ENCODE data around the gene TBC1D9.

The TBC1D9 gene

DNA sequence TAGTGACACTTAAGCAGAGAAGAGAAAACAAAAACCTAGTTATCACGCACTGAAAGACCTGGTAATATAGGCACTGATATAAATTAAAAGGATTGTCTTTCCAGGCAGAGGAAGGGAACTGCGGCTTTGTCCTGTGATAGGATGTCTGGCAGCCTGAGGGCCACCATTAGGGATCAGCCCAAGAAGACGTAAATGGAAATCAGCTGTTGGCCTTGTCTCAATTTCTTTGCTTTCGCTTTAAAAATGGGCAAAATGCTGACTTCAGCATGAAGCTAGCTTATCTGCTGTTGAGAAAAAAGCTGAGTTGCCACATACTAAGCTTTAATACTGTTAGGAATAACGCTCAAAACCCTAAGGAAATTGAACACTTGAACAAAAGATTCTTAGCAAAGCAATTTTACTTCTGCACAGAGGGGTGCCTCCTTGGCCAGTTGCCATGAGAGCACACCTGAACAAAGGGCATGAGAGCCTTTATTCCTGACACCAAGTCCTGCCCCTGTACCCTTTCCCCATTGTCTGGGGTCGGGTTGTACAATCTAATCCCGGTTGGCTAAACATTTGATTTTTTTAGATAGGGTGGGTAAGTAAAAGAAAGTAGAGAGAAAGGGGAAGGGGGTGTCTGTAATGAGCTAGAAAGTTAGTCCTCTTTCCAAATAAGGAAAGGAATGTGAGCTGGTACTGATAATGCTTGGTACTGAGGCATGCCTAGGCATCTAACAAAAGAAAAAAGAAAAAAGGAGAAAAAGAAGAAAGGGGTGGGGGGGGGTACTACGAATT, 102.3 kb downstream of the TBC1D9 start:
- DNase-seq (ENCODE audit: low read depth, low spot score) = no peak

DNA sequence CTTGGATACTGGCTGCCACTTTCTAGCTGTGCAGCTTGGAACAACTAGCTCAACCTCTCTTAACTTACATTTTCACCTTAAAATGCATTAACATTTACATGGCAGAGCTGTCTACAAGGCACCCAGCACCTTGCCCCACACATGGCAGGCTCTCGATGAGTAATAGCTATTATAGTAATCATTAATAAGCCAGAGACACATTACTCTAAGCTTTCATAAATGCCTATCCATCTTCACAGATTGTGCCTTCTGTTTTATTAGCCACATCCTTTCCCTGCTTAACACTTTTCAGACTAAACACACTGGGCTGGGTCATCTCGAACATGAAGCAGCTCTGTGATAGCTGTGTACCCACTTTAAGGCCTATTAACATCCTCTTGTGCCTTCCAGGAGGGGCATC, 103.6 kb downstream of the TBC1D9 start:
- DNase-seq (ENCODE audit: low read depth, low spot score) = no peak

DNA sequence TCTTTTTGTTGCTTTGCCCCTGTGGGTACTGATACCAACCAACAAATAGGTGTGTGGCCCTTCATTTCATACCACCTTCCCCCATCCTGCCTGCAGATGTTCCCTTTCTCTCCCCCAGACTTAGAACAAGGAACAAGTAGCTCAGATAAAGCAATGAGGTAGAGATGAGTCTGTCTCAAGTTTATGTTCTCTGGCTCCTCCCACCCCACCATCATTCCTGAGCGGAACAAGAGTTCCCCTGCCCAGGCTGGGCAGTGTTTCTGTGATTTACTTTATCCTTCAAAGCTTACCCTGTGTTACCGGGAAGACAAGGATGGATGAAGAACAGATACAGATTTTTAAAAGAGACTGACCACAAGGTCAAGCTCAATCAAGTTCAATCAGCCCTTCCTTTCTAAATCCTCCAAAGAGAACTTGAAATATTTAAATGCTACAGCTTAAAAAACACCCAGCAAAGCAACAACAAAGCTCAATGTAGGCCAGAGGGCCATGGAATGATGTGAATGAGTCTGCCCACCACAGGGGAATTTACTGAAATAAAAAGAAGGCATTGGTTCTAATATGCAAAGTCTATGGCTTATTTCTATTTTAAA, 107.4 kb downstream of the TBC1D9 start:
- no peak for DNase-seq (ENCODE audit: low read depth, low spot score)

DNA sequence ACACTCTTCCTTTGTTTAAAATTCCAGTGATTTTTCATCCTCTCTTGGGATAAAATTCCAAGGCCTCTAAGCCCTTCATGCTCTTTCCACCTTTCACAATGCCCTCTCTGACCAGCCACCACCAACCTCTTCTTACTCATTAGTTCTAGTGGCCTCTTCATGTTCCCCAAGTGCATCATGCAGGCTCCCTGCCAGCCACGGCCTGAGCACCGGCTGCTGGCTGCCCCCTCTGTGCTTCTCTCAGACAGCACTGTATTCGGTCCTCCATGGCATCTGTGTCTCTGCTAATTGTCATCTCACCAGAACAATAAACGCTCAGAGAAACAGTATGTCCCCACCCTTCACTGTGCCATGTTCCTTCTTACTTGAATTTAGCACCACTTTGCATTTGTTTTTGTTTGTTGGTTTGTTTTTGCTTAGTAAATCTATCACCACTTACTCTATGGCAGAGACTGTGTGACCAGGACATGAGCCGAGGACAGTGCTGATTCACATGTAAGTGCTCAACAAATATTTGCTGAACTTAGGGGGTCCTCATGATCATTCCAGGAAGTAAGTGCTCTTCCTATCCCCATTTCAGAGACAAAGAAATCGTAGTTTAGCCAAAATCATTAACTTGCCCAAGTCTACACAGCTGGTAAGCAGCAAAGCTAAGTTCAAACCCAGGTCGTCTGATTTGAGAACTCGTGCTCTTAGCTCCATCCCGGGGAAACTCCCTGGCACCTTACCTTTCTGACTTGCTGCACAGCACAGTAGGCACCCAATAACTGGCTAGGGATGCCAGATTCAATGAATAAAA, 110.4 kb downstream of the TBC1D9 start:
- no peak for DNase-seq (ENCODE audit: low read depth, low spot score)

DNA sequence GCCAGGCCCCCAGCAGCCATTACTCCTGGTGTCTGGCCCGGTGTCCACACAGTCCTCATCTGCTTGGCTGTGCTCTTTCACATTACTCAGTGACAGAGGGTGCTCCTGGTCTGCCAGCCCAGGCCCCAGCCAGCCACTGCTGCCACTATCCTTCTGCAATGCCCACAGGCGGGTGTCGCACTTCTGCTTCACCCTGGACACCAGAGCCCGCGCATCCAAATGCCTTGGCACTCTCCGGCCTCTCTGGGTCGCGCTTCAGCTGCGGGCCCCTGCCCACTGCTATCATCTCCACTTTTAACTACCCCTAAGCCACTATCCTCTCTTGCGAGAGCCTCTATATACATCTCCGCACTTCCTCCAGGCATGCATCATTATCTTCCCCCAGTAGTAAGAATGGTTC, 111.0 kb downstream of the TBC1D9 start:
- no peak for DNase-seq (ENCODE audit: low read depth, low spot score)

DNA sequence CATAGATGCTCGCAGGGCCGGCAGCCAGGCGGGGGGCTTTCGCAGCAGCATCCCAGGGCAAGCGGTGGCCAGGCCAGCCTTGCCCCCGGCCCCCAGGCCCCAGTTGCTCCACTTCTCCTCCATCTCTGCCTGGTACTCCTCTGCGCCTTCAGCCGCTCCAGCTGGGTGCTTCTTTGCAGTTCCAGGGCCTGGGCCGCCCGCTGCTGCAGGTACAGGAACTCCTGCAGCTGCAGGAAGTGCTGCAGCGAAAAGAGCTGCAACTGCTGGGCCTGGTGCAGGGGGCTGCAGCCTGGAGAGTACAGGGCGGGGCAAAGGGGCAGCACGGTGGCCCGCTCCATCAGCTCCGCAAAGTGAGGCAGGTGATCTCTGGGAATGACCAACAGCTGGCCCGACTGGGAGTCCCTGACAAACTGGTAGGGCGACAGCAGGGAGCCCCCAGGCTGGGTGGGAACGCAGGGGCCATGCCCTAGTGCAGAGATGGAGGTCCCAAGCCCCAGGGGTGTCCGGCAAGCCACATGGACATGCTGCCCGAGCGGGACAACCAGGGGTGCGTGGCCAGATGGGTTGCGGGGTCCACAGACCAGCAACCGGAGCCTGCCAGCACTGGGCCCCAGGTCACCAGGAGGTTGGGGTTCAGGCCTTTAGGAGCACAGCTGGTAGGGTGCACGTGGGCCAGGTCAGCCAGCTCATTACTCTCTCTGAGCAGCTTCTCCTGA, 111.6 kb downstream of the TBC1D9 start:
- no peak for DNase-seq (ENCODE audit: low read depth, low spot score)

DNA sequence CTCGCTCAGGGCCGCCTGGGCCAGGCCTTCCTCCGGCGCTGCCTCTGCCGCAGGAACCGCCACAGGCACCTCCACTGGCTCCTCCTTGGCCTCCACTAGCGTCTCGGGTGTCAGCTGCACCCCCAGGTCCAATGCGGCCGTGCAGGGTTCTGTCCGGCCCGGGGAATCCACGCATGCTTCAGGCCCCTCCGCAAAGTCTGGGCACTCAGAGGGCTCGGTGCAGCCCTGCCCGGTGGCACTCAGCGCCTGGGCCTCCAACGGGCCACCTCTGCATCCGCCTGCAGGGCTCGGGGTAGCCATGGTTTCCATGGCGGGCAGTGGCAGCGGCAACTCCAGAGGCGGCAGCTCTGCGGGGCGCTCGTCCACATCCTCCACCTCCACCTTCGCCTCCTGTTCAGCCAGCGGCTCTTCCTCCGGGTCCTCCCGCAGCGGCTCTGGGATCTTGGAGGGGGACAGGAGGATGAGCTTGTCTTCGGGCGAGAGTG, 112.6 kb downstream of the TBC1D9 start:
- DNase-seq (ENCODE audit: low read depth, low spot score) = no peak

DNA sequence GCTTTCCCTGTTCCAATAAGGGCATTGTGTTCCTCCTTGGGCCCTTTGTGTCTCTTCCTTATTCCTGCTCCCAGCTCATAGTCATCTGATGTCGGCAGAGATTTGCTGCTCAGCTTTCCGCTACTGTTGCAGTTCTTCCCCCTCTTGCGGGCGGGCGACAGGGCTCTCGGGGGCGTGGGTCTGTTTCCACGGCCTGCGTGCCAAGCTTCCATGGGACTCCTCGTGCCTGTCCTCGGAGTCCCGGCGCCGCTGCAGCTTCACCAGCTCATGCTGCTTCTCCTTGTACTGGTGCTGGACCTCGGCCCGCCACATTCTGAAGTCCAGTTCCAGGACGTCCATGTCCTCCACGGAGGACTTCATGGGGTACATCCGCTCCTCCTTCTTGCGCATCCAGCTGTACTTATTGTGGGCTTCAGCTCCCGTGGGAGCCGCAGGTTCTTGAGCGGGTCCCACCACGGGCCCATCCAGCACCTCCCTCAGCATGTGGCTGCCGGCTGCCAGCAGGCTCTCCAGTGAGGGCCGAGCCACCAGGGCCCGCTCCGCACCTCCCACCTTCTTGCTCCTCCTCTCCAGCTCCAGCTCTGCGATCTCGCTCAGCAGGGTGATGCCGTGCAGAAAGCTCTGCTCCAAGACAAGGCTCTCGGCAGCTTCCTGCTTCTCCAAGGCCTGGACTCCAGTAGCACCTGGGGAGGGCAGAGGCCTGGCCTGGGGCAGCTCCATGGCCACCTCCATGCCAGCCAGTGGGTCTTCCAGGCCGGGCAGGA, 113.3 kb downstream of the TBC1D9 start:
- DNase-seq (ENCODE audit: low read depth, low spot score) = no peak

DNA sequence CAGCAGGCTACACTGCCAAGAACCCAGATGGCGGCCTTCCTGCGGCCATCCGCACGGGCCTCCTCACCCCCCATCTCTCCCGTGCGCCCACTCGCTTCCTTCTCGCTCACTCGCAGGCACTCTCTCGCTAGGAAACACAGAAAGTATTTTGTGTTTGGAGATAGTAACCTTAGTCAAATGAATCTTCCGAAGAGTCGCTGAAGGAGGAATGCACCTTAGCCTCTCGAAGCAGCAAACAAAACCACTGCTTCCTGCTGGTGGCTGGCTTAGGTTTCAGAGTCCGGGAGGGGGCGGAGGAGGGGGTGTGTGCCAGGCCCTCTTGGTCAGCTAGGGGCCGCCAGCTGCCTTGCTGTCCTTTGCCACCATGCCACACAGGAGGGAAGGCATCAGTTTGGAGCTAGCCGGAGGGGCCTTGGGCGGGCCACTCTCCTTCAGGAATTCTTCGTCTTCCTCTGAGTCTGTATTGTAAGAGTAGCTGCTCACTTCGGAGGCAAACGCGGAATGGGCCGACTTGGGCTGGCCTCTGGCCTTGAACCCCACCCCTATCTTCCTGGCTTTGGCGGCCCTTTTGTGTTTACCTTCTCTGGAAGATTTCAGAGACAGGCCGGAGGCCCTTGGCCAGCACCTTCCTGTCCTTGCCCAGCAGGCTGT, 114.3 kb downstream of the TBC1D9 start:
- no peak for DNase-seq (ENCODE audit: low read depth, low spot score)

DNA sequence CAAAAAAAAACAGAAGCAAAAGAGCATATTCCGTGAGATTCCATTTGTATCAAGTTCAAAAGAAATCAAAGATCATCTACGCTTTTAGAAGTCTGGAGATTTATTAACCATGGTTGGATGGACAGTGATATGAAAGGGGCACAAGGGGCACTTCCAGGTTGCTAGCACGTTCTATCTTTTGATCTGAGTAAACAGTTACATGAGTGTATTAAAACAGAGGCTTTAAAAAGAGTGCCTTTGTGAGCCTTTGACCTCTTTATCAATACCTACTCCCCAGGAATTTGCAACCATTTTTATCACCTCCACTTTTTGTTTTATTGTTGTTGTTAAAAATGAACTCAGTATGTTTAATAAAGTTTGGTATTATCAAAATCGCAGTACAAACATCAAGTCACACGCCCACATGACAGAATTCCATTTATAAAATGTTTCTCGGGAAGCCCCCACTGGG, 115.1 kb downstream of the TBC1D9 start:
- no peak for DNase-seq (ENCODE audit: low read depth, low spot score)

DNA sequence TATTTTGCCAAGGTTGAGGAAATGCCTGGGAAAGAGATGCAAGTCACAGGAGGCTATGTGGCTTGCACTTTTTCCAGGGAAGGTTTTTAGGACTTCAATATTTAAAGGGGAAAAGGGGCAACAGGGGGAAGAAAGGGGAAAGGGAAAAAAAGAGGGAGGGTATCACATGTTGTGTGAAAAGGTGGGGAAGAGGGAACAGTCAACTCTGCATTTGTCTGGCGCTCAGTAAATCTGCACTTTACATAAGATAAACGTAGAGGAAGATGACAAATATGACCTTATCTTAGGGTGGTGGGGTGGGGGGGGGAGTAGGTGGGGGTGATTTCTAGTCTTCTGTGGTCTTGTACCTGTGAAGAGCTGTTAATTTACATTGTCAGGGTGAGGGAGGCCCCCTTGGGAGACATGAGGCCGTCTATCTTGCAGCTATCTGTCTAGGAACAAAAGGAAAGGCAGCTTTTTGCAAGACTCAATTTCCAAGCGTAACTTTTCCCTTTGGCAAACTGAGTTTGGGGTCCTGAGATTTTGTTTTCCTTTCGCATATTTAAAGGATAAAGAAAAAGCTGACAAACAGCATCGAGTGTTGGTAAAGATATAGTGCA, 115.9 kb downstream of the TBC1D9 start:
- no peak for DNase-seq (ENCODE audit: low read depth, low spot score)

DNA sequence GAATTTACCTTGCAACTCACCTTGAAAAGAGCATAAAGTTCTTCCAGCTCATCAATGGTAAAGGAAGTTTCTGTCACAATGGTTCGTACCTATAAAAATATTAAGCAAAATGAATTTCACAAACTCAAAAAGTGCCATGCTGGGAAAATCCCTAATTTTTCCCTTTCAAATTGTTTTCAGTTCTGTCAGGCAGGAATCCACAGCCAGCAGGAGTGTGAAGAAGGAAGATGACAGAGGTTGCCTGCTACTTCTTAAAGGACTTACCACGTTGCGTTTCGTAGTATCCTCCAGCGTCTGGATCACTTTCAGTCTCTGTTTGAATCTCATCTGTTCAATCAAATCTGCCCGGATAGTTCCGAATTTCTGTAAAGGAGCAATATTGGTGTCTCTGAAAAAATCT, 117.1 kb downstream of the TBC1D9 start:
- DNase-seq (ENCODE audit: low read depth, low spot score) = no peak

DNA sequence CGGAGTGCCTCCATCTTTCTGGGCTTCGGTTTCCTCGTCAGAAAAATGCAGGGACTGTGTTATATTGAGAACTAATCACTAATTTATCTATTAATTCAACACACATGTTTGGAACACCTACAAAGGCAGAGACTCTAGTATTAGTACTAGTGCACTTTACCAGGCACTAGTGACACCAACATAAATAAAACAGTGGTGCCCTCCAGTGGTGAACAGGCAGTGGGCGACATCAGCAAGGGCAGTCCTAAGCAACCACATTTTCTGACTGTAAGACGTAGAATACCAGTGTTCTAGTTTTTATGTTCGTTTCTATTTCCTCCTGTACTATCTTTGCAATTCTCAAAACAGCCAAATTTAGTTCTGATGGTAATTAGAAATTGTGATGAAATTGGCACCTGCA, 118.3 kb downstream of the TBC1D9 start:
- no peak for DNase-seq (ENCODE audit: low read depth, low spot score)

DNA sequence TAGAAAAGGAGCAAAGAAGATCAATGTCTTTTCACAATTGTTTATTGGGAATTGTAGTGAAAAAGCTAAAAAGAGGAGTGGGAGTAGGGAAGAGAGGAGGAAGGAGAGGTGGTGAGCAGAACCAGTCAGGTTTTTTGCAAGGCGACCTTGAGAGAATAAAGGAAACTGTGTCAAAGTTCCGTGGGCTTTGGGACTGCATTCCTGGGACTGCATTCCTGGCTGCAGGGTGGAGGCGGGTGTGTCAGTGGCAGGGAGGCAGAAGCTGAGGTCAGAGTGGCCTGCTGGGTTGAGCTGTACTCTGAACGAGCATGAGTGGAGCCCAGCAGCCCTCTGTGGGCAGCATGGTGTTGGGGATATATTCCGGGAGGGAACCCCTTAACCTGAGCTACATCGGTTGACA, 120.6 kb downstream of the TBC1D9 start:
- DNase-seq (ENCODE audit: low read depth, low spot score) = no peak

DNA sequence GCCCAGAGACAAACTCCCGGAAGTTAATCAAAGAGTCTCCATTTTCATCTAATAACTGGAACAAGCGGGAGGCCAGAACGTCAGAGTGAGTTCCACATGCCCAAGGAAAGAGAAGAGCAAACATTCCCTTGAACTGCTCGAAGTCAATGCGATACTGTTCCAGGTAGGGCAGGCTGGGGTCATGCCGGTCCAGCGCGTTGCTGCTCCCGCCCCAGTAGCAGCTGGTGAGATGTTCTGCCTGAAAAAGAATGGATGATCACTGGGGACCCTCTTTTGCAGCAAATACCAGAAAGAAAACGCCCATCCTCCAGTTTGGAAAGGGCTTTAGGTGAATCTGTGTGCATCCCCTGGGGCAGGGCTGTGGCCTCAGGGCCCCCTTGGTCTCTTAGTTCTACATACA, 122.2 kb downstream of the TBC1D9 start:
- no peak for DNase-seq (ENCODE audit: low read depth, low spot score)

DNA sequence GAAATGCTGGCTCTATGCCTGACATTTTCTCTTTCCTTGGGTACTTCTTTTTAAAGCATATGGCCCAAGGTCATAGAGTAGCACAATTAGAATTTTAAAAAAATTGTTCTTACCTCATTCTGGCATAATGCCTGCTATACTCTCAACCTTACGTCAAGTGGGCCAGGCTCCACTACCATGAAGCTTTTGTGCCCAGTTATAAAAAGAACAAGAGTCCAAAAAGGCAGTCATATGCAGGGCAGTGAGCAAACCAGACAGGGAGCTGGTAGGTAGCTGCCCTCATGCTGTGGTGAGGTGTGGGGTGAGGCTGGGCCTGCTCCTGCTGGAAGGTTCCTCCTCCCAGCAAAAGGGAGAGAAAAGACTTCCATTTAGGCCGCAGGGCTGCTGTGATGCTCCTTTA, 123.1 kb downstream of the TBC1D9 start:
- DNase-seq (ENCODE audit: low read depth, low spot score) = no peak

DNA sequence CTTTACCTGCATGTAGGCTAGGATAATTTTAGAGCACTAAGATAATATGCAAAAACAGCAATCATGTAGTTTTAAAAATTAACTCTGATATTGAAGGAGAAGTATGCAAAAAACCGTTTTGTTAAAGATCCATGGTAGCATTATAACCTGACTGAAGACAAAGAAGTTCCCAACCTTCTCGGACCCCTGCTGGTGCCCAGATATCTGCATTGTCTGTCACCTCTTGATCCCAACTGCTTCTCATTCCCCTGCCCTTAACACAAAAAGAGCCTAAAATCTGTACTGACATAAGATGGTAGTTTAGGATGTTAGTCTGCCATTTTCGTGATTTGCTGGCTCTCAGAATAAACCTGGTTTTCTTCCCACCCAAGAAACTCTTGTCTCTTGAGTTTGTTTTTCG, 125.9 kb downstream of the TBC1D9 start:
- no peak for DNase-seq (ENCODE audit: low read depth, low spot score)

DNA sequence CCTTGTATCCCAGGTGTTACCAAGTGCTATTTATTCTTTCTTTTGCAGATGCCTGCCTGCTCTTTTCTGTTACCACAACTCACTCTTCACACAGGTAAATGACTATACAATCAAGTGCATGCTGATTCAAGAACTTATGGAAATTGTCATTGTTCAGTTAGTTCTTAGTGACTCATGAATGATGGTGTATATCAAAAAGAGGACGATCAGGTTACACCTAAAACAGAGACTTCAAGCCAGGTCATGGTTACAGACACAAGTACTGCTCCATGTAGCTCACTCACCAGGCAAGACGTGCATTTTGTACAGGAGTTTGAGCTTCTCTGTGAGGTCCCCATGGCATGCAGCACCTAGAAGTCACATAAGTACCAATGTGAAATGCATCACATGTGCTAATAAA, 128.2 kb downstream of the TBC1D9 start:
- no peak for DNase-seq (ENCODE audit: low read depth, low spot score)

DNA sequence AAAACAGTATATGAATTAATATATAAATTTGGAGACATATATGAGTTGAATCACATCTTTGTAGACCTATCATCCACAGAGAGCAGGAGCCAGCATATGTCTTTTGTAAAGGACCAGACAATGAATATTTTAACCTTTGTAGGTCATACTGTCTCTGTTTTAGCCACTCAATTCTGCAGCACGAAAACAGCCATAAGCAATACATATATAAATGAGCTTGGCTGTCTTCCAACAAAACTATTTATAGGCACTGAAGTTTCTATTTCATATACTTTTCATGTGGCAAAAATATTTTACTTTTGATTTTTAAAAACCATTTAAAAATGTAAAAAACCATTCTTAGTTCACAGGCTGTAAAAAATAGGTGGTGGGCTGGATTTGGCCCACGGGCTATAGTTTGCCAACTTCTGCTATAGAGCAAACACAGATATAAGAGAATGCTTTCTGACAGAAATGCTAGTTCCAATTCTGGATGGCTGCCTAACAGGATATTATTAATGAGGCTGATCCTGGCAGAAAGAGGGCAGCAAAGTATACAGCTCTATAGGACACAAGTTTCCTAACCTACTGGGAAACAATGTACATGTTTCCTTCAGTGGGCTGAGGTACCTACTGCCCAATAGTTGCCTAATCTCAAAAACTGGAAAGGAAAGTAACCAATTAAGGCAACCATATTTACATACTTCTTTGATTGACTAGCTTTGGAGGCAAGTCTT, 129.4 kb downstream of the TBC1D9 start:
- DNase-seq (ENCODE audit: low read depth, low spot score) = no peak
